Lower leg skin (tissue), 4 donors: ENCODE measurements around the gene TRAPPC12. TPM values are rescaled to one million over a fixed set of nuclear protein-coding genes. Genes with fewer than 3 reads are reported as not detected.

Experiments used
- DNase-seq, 2 donors: peaks; one replicate each; pipeline ENCODE4 v3.0.0-alpha.2; 2019; ENCODE audit warnings: low spot score in 2 of 2
- H3K4me3 ChIP-seq: fragments of 200-600 bp; sonication (generic); 2 replicates; pipeline ENCODE4 v1.5.1; 2017; ENCODE audit warnings: mild to moderate bottlenecking, low read depth; ENCODE audit not compliant: poor library complexity, severe bottlenecking
- POLR2A ChIP-seq, 2 donors: fragments of 450-650 bp; IDR thresholded peaks; one replicate each; pipeline ENCODE4 v1.6.1; 2016 to 2017; ENCODE audit warnings: antibody characterized with exemption in 2 of 2, mild to moderate bottlenecking in 1 of 2, moderate library complexity in 1 of 2
- WGBS, 2 donors: methylation state at CpG; one replicate each; pipeline ENCODE4 v1.1.5; 2018; 5-methylcytosine and 5-hydroxymethylcytosine counted together
- intact Hi-C: fragments of 100-400 bp; cut with DNase I; formaldehyde crosslinking; loops from one replicate; pipeline ENCODE4 v1.15.0; 2023; ENCODE audit warnings: low total_unique reads
- total RNA-seq, 4 donors: library from RNA; depleted of rRNA; stranded (reverse); fragments of >200 nt; gene quantifications; one replicate each; pipeline ENCODE4 v1.1.0, GENCODE V29; 2016
- TF ChIP-seq, protein P1 (sequence below), 3 donors: fragments of 450-650 bp; IDR thresholded peaks; one replicate each; pipeline ENCODE4 v1.5.1; 2016; ENCODE audit warnings: antibody characterized with exemption in 3 of 3, mild to moderate bottlenecking in 3 of 3, moderate library complexity in 2 of 3

Gene TRAPPC12
- total RNA-seq, 4 donors from 2014 or later, result 79.4 to 139 (median 121) TPM

DNA sequence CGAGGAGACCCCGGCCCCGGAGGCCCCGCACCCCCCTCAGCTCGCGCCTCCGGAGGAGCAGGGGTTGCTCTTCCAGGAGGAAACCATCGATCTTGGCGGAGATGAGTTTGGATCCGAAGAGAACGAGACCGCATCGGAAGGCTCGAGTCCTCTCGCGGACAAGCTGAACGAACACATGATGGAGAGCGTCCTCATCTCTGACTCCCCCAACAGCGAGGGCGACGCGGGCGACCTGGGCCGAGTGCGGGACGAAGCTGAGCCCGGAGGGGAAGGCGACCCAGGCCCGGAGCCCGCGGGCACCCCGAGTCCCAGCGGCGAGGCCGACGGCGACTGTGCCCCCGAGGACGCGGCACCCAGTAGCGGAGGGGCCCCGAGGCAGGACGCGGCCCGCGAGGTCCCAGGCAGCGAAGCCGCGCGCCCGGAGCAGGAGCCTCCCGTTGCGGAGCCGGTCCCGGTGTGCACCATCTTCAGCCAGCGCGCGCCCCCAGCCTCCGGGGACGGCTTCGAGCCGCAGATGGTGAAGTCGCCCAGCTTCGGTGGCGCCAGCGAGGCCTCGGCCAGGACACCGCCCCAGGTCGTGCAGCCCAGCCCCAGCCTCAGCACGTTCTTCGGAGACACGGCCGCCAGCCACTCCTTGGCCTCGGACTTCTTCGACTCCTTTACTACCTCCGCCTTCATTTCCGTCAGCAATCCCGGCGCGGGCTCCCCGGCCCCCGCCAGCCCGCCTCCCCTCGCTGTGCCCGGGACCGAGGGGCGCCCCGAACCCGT is 8.3 kb downstream of the TRAPPC12 start:
- no peak for TF ChIP-seq POLR2A (IDR thresholded peaks at IDR 0.05)
- TF ChIP-seq, protein P1, sequence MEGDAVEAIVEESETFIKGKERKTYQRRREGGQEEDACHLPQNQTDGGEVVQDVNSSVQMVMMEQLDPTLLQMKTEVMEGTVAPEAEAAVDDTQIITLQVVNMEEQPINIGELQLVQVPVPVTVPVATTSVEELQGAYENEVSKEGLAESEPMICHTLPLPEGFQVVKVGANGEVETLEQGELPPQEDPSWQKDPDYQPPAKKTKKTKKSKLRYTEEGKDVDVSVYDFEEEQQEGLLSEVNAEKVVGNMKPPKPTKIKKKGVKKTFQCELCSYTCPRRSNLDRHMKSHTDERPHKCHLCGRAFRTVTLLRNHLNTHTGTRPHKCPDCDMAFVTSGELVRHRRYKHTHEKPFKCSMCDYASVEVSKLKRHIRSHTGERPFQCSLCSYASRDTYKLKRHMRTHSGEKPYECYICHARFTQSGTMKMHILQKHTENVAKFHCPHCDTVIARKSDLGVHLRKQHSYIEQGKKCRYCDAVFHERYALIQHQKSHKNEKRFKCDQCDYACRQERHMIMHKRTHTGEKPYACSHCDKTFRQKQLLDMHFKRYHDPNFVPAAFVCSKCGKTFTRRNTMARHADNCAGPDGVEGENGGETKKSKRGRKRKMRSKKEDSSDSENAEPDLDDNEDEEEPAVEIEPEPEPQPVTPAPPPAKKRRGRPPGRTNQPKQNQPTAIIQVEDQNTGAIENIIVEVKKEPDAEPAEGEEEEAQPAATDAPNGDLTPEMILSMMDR (IDR thresholded peaks at IDR 0.05), result no peak

DNA sequence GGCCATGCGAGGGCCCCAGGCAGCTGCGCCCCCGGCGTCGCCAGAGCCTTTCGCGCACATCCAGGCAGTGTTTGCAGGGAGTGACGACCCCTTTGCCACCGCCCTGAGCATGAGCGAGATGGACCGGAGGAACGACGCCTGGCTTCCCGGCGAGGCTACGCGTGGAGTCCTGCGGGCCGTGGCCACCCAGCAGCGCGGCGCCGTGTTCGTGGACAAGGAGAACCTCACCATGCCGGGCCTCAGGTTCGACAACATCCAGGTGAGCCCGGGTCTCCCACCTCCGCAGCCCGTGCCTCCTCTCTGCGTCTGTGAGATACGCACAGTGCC is 8.9 kb downstream of the TRAPPC12 start:
- TF ChIP-seq, protein P1 (IDR thresholded peaks at IDR 0.05), result no peak
- TF ChIP-seq POLR2A (IDR thresholded peaks at IDR 0.05), result no peak
- H3K4me3 ChIP-seq, result no peak overlapping the region
- WGBS, 2 donors, result 98 to 99% methylated on average over 31 of the region's 31 CpGs
- intact Hi-C loops, result no loop called here
- DNase-seq, result no peak

More for the DNA sequence above, 8.3 kb downstream of the TRAPPC12 start:
- DNase-seq, result no peak
- intact Hi-C loops, result no loop called here
- WGBS, 2 donors, result 91 to 94% methylated on average over 89 of the region's 89 CpGs
- no peak overlapping the region for H3K4me3 ChIP-seq

DNA sequence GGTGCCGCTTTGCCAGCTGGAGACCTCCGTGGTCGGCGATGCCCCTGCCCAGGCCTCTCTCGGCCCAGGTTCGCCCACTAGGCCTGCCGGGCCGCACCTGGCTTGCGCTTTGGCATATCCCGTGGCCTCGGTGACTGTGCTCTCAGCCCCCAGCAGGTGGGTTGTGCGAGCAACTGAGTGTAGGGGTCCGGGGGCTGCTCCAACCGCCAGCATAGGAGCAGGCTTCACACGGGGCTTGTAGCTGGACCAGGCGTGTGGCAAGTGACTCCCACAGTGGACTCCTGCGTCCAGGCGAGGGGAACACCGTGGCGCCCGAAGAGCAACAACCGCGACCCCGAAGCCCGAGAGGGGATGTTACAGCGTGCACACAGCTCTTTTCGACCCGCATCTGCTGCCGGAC is 9.7 kb downstream of the TRAPPC12 start:
- no peak for TF ChIP-seq POLR2A (IDR thresholded peaks at IDR 0.05)
- TF ChIP-seq, protein P1 (IDR thresholded peaks at IDR 0.05), result no peak
- intact Hi-C loops, result no loop called here
- no peak overlapping the region for H3K4me3 ChIP-seq
- WGBS, 2 donors, result 96 to 97% methylated on average over 22 to 29 of the region's 29 CpGs
- DNase-seq, result no peak

DNA sequence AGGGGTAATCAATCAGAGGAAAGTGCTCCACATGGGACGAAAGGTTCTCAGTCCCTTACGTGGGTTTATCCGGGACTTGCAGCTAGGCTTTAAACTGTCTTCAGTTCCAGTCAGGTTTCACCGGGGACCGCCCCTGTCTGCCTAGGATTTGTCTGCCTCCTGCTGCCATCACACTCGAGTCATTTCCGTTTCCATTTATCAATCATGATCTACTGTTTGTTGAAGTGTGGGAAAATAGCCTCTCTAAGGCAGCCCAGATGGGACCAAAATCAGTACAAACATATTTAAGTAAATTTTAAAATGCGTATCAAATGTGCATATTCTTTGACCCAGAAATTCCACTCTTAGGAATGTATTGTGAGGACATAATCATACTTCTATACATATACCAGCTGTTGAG is 10.5 kb downstream of the TRAPPC12 start:
- H3K4me3 ChIP-seq, result no peak overlapping the region
- TF ChIP-seq, protein P1 (IDR thresholded peaks at IDR 0.05), result no peak
- TF ChIP-seq POLR2A (IDR thresholded peaks at IDR 0.05), result no peak
- intact Hi-C loops, result no loop called here
- no peak for DNase-seq
- 96 to 97% methylated on average over 8 of the region's 8 CpGs for WGBS, 2 donors

DNA sequence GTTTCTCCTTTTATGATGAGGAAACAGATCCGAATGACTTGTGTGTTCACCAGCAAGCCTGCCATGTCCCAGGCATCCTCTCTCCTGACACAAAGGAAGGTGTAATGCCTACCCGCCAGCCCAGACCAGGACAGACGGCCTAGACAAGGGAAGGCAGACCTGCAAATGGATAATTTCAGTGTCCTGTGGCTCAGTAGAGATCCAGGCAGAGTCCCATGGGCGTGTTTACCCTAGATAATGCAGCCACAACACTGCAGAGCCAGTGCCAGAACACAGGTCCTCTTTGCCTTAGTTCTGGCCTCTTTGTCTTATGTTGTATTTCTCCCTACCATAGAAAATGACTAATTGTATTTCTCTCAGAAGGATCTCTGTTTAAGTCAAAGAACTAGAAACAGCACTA is 12.7 kb downstream of the TRAPPC12 start:
- DNase-seq, result no peak
- no peak overlapping the region for H3K4me3 ChIP-seq
- 97 to 100% methylated on average over 4 of the region's 4 CpGs for WGBS, 2 donors
- no peak for TF ChIP-seq POLR2A (IDR thresholded peaks at IDR 0.05)
- TF ChIP-seq, protein P1 (IDR thresholded peaks at IDR 0.05), result no peak
- intact Hi-C loops, result no loop called here
